Progenitor cell of endocrine pancreas (in vitro differentiated cells): ENCODE data around the gene TFDP3. TPM values are rescaled to one million over a fixed set of nuclear protein-coding genes. Genes with fewer than 3 reads are reported as not detected.

ENCODE experiments used
- DNase-seq: peaks from one replicate; pipeline ENCODE4 v3.0.0; 2021; ENCODE audit warnings: low spot score; ENCODE audit not compliant: unreplicated experiment
- H3K27ac Mint-ChIP-seq: 2 replicates; pipeline ENCODE4 v1.8.0; 2021; ENCODE audit warnings: mild to moderate bottlenecking, moderate library complexity, mixed read lengths
- H3K27me3 Mint-ChIP-seq: 2 replicates; pipeline ENCODE4 v1.8.0; 2021; ENCODE audit warnings: mixed read lengths
- H3K36me3 Mint-ChIP-seq: 2 replicates; pipeline ENCODE4 v1.8.0; 2022; ENCODE audit warnings: mixed read lengths; ENCODE audit not compliant: insufficient read depth
- H3K4me1 Mint-ChIP-seq: 2 replicates; pipeline ENCODE4 v1.8.0; 2021; ENCODE audit warnings: low read depth, mixed read lengths
- H3K4me3 Mint-ChIP-seq: 2 replicates; pipeline ENCODE4 v1.8.0; 2021; ENCODE audit warnings: low read depth, mild to moderate bottlenecking, moderate library complexity, mixed read lengths
- H3K9me3 Mint-ChIP-seq: 2 replicates; pipeline ENCODE4 v1.8.0; 2021; ENCODE audit warnings: low read depth, mixed read lengths
- total RNA-seq: library from RNA; stranded (reverse); gene quantifications from 2 replicates; pipeline ENCODE4 v1.2.1, GENCODE V29; 2021
- TF ChIP-seq, protein P1 (sequence below): fragments of 200-600 bp; sonication (generic); IDR thresholded peaks from one replicate; pipeline ENCODE4 v1.5.0; 2021; ENCODE audit warnings: antibody characterized with exemption, mild to moderate bottlenecking; ENCODE audit not compliant: unreplicated experiment

Gene TFDP3
- total RNA-seq, 1 donor from 2014 or later = not detected

DNA sequence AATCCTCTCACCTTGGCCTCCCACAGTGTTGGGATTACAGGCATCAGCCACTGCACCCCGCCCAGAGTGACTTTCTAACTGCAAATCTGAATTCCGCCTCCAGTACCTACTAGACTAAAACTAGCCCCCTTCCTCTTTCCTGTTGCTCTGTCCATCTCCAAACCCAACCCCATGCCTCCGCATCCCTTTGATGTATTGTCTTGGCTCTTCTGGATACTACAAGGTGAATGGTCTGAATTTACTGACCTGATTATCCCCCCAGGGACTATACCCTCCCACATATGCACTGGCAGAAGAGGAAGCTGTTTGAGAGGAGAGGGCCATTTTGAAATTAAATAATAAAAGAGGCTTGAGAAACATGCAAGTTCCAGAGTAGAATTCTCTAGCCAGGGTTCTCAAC is 17.7 kb upstream of the TFDP3 start:
- DNase-seq = no peak
- H3K9me3 Mint-ChIP-seq = no peaks in the 10 kb centered on the region
- H3K27me3 Mint-ChIP-seq = no peaks in the 10 kb centered on the region
- H3K4me1 Mint-ChIP-seq = no peaks in the 10 kb centered on the region
- no peak overlapping the region for H3K4me3 Mint-ChIP-seq
- TF ChIP-seq, protein P1, sequence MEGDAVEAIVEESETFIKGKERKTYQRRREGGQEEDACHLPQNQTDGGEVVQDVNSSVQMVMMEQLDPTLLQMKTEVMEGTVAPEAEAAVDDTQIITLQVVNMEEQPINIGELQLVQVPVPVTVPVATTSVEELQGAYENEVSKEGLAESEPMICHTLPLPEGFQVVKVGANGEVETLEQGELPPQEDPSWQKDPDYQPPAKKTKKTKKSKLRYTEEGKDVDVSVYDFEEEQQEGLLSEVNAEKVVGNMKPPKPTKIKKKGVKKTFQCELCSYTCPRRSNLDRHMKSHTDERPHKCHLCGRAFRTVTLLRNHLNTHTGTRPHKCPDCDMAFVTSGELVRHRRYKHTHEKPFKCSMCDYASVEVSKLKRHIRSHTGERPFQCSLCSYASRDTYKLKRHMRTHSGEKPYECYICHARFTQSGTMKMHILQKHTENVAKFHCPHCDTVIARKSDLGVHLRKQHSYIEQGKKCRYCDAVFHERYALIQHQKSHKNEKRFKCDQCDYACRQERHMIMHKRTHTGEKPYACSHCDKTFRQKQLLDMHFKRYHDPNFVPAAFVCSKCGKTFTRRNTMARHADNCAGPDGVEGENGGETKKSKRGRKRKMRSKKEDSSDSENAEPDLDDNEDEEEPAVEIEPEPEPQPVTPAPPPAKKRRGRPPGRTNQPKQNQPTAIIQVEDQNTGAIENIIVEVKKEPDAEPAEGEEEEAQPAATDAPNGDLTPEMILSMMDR = no peak
- no peak overlapping the region for H3K27ac Mint-ChIP-seq
- H3K36me3 Mint-ChIP-seq = no peaks in the 10 kb centered on the region

- Mint-ChIP-seq H3K9me3 (no peaks in the 10 kb centered on the region), H3K4me3 (no peak overlapping the region), H3K27ac (no peak overlapping the region)
These were observed 14.2 kb upstream of the TFDP3 start for GRCh38 chrX:133232331-133232730.

DNA sequence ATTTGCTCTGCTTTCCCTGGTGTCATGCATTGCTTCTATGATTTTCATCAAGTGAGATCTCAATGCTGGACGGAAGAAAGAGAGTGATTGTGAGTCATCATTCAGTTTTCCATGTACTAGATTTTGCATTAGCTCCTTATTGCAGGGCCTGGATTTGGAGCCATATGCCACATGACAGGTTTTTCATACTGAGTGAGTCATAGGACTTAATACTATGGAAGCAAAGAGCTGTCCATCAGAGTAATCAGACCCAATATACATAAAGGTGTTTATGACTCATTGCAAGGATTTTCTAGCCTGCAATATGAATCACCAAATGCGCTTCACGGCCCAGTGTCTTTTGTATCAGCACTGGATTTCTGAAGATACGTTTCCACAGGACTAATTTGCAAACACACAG is 11.2 kb upstream of the TFDP3 start:
- Mint-ChIP-seq H3K27ac (no peak overlapping the region), H3K27me3 (no peaks in the 10 kb centered on the region), H3K4me3 (no peak overlapping the region), H3K4me1 (no peaks in the 10 kb centered on the region), H3K9me3 (no peaks in the 10 kb centered on the region), H3K36me3 (no peaks in the 10 kb centered on the region)
- TF ChIP-seq, protein P1 = no peak
- DNase-seq = no peak

More at GRCh38 chrX:133232331-133232730, 14.2 kb upstream of the TFDP3 start:
- TF ChIP-seq, protein P1 = no peak
- no peaks in the 10 kb centered on the region for H3K36me3 Mint-ChIP-seq
- no peaks in the 10 kb centered on the region for H3K27me3 Mint-ChIP-seq
- H3K4me1 Mint-ChIP-seq = no peaks in the 10 kb centered on the region
- no peak for DNase-seq

DNA sequence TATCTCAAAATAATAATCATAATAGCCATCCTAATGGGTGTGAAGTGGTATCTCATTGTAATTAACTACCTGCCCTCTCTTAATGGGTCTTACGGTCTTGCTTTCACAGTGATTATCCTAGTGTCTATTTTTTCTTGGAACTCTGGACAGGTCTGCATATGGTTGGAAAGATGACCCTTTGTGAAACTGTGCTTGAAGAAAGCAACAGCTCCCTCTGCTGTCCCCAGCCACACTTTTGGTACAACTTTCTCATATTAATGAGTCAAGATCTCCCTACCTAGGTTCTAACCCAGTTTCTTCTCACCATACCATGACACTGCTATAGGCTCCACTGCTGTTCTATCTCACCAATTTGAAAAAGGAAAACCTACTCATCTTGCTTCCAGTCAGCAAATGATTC is 2.4 kb downstream of the TFDP3 start:
- Mint-ChIP-seq H3K9me3 (no peaks in the 10 kb centered on the region), H3K4me3 (no peak overlapping the region), H3K36me3 (no peaks in the 10 kb centered on the region), H3K27me3 (no peaks in the 10 kb centered on the region), H3K4me1 (no peaks in the 10 kb centered on the region), H3K27ac (no peak overlapping the region)
- TF ChIP-seq, protein P1 = peak; percentile 56
- DNase-seq = no peak

- H3K4me3 Mint-ChIP-seq = no peak overlapping the region
- H3K4me1 Mint-ChIP-seq = no peaks in the 10 kb centered on the region
- no peak overlapping the region for H3K27ac Mint-ChIP-seq
- H3K9me3 Mint-ChIP-seq = no peaks in the 10 kb centered on the region
- H3K27me3 Mint-ChIP-seq = no peaks in the 10 kb centered on the region
- TF ChIP-seq, protein P1 = no peak
- no peak for DNase-seq
- no peaks in the 10 kb centered on the region for H3K36me3 Mint-ChIP-seq
These were observed 3.1 kb downstream of the TFDP3 start for GRCh38 chrX:133215017-133215416.
